HCT116 (cell line): ENCODE measurements around the gene GABRR2. TPM values are rescaled to one million over a fixed set of nuclear protein-coding genes. Genes with fewer than 3 reads are reported as not detected.

ENCODE experiments used
- ATAC-seq: fragments of 200-7000 bp; cut with Tn5 transposase; 2 replicates; pipeline ENCODE4 v1.9.1; 2020; ENCODE audit warnings: mild to moderate bottlenecking, moderate library complexity
- BruUV-seq: library from RNA; stranded (reverse); fragments of 400-500 nt; replicated peaks from 2 replicates; lab custom pipeline; 2021; lab: Mats Ljungman, UMichigan
- CTCF ChIA-PET: fragments of 300-600 bp; sonication (Branson Sonifier 250); formaldehyde crosslinking; loops from one replicate; lab custom pipeline; 2021; ENCODE audit warnings: antibody characterized with exemption; lab: Charles Lee
- POLR2A ChIA-PET: fragments of 300-600, 350-600 bp; sonication (Branson Sonifier 250); formaldehyde crosslinking; loops from one replicate; lab custom pipeline; 2021; ENCODE audit warnings: antibody characterized with exemption; lab: Charles Lee
- RAD21 ChIA-PET, 2 experiments: fragments of 300-600 bp; sonication (Branson Sonifier 250); formaldehyde crosslinking; loops; one replicate each; lab custom pipeline; 2023; ENCODE audit warnings: low total read pairs in 2 of 2; ENCODE audit not compliant: uncharacterized antibody in 2 of 2, unreplicated experiment in 2 of 2, low non-redundant PET in 1 of 2; lab: Charles Lee
- DNase-seq: peaks from one replicate; pipeline ENCODE4 v3.0.0-alpha.2; 2010; ENCODE audit warnings: low read depth, low spot score
- H2AFZ ChIP-seq: fragments of 200-600 bp; shearing (Covaris generic), sonication (generic); 2 replicates; pipeline ENCODE4 v1.6.1; 2017; ENCODE audit warnings: low read depth, mixed run types, mixed read lengths, antibody characterized with exemption, low read length; ENCODE audit not compliant: poor library complexity, severe bottlenecking
- H3K27ac ChIP-seq: 2 replicates; pipeline ENCODE4 v1.5.1; 2012; ENCODE audit warnings: low read depth, low read length
- H3K27me3 ChIP-seq: fragments of 200-600 bp; sonication (generic); 2 replicates; pipeline ENCODE4 v1.6.1; 2016; ENCODE audit warnings: mixed run types, low read length, mixed read lengths; ENCODE audit not compliant: insufficient read depth
- H3K36me3 ChIP-seq, 2 experiments: fragments of 200-500 bp in 1 of 2; fragments of 200-600 bp in 1 of 2; sonication (Bioruptor generic) in 1 of 2; sonication (generic) in 1 of 2; 2 replicates each; pipeline versions ENCODE4 v1.5.1 to v1.6.1; 2014 to 2016; ENCODE audit warnings: low read length in 2 of 2, inconsistent platforms in 1 of 2, mixed read lengths in 1 of 2, mixed run types in 1 of 2; ENCODE audit not compliant: insufficient read depth in 2 of 2, control insufficient read depth in 1 of 2
- H3K4me1 ChIP-seq, 2 experiments: fragments of 200-600 bp in 1 of 2; sonication (generic) in 1 of 2; 2 replicates each; pipeline versions ENCODE4 v1.5.1 to v1.6.1; 2012 to 2017; ENCODE audit warnings: low read length in 2 of 2, inconsistent platforms in 1 of 2, mild to moderate bottlenecking in 1 of 2, mixed read lengths in 1 of 2, mixed run types in 1 of 2, moderate library complexity in 1 of 2; ENCODE audit not compliant: insufficient read depth in 2 of 2, control insufficient read depth in 1 of 2
- H3K4me2 ChIP-seq: fragments of 200-600 bp; sonication (generic); 2 replicates; pipeline ENCODE4 v1.6.1; 2017; ENCODE audit warnings: mixed run types, low read length, mixed read lengths
- H3K4me3 ChIP-seq, 2 experiments: fragments of 200-600 bp in 1 of 2; sonication (generic) in 1 of 2; replicated peaks in 1 of 2; 2 replicates each; pipeline ENCODE4 v1.5.1; 2011 to 2016; ENCODE audit warnings: low read length in 2 of 2, control low read depth in 1 of 2, low read depth in 1 of 2, mild to moderate bottlenecking in 1 of 2, mixed read lengths in 1 of 2, mixed run types in 1 of 2
- H3K79me2 ChIP-seq: fragments of 200-600 bp; sonication (generic); 2 replicates; pipeline ENCODE4 v1.6.1; 2017; ENCODE audit warnings: mild to moderate bottlenecking, mixed run types, low read length, moderate library complexity, mixed read lengths; ENCODE audit not compliant: insufficient read depth
- H3K9ac ChIP-seq: fragments of 200-600 bp; sonication (generic); 2 replicates; pipeline ENCODE4 v1.6.1; 2016; ENCODE audit warnings: low read length, mixed read lengths
- H3K9me2 ChIP-seq: fragments of 200-600 bp; sonication (generic), shearing (Covaris generic); 2 replicates; pipeline ENCODE4 v1.6.1; 2017; ENCODE audit warnings: mixed run types, mild to moderate bottlenecking, moderate library complexity; ENCODE audit not compliant: insufficient read depth
- H3K9me3 ChIP-seq, 2 experiments: fragments of 200-500 bp in 1 of 2; fragments of 200-600 bp in 1 of 2; sonication (Bioruptor generic) in 1 of 2; sonication (generic) in 1 of 2; 2 replicates each; pipeline ENCODE4 v1.6.1; 2014 to 2017; ENCODE audit warnings: low read length in 2 of 2, mixed read lengths in 2 of 2, inconsistent platforms in 1 of 2, low read depth in 1 of 2, mild to moderate bottlenecking in 1 of 2, mixed run types in 1 of 2, moderate library complexity in 1 of 2; ENCODE audit not compliant: control insufficient read depth in 1 of 2, insufficient read depth in 1 of 2
- H4K20me1 ChIP-seq: fragments of 200-600 bp; sonication (generic), shearing (Covaris generic); 2 replicates; pipeline ENCODE4 v1.6.1; 2017; ENCODE audit warnings: mixed run types, mild to moderate bottlenecking, moderate library complexity; ENCODE audit not compliant: insufficient read depth
- ATF3 ChIP-seq: IDR thresholded peaks from 2 replicates; pipeline ENCODE4 v1.6.1; 2012
- CBX3 ChIP-seq: IDR thresholded peaks from 2 replicates; pipeline ENCODE4 v1.6.1; 2012; ENCODE audit warnings: low read depth
- EGR1 ChIP-seq: IDR thresholded peaks from 2 replicates; pipeline ENCODE4 v1.6.1; 2012; ENCODE audit warnings: low read depth
- FOSL1 ChIP-seq: IDR thresholded peaks from 2 replicates; pipeline ENCODE4 v1.6.1; 2012; ENCODE audit warnings: low read depth
- JUND ChIP-seq: IDR thresholded peaks from 2 replicates; pipeline ENCODE4 v1.6.1; 2012
- POLR2A ChIP-seq: IDR thresholded peaks from 2 replicates; pipeline ENCODE4 v1.7.0; 2011; ENCODE audit warnings: borderline replicate concordance; ENCODE audit not compliant: insufficient read depth, insufficient read length; ENCODE audit errors: extremely low read depth
- POLR2AphosphoS5 ChIP-seq: IDR thresholded peaks from 2 replicates; pipeline ENCODE4 v1.6.1; 2011; ENCODE audit warnings: mild to moderate bottlenecking, low read depth, low read length, moderate library complexity
- SIN3A ChIP-seq: IDR thresholded peaks from 2 replicates; pipeline ENCODE4 v1.6.1; 2012; ENCODE audit warnings: low read depth
- SP1 ChIP-seq: IDR thresholded peaks from 2 replicates; pipeline ENCODE4 v1.6.1; 2012; ENCODE audit warnings: low read depth
- SRF ChIP-seq: IDR thresholded peaks from 2 replicates; pipeline ENCODE4 v1.6.1; 2012; ENCODE audit warnings: low read depth
- YY1 ChIP-seq: IDR thresholded peaks from 2 replicates; pipeline ENCODE4 v1.6.1; 2011; ENCODE audit warnings: low read length, low read depth, moderate library complexity, mild to moderate bottlenecking; ENCODE audit not compliant: insufficient replicate concordance; ENCODE audit errors: extremely low read depth
- ZFX ChIP-seq: fragments of 450-650 bp; IDR thresholded peaks from 2 replicates; pipeline ENCODE4 v1.6.1; 2017
- intact Hi-C: fragments of 100-400 bp; cut with micrococcal nuclease; formaldehyde crosslinking; loops from 2 replicates; pipeline ENCODE4 v1.10.0; 2022
- total RNA-seq: library from RNA; stranded (reverse); gene quantifications from one replicate; pipeline ENCODE4 v1.2.1, GENCODE V29; 2021; ENCODE audit not compliant: unreplicated experiment
- TF ChIP-seq, protein P1 (sequence below), 3 experiments: fragments of 200-600 bp in 1 of 3; sonication (generic) in 1 of 3; IDR thresholded peaks in 2 of 3; conservative IDR thresholded peaks in 1 of 3; 2 replicates each; pipeline ENCODE4 v1.5.1; 2012 to 2017; ENCODE audit warnings: low read depth in 2 of 3, low read length in 2 of 3, antibody characterized with exemption in 1 of 3, borderline replicate concordance in 1 of 3, control low read depth in 1 of 3, mild to moderate bottlenecking in 1 of 3, mixed read lengths in 1 of 3, mixed run types in 1 of 3, moderate library complexity in 1 of 3; ENCODE audit not compliant: insufficient read depth in 1 of 3
- TF ChIP-seq, protein P2 (sequence below): IDR thresholded peaks from 2 replicates; pipeline ENCODE4 v1.6.1; 2012

Gene GABRR2
- total RNA-seq, 1 experiment from 2014 or later: 0.57 TPM

DNA sequence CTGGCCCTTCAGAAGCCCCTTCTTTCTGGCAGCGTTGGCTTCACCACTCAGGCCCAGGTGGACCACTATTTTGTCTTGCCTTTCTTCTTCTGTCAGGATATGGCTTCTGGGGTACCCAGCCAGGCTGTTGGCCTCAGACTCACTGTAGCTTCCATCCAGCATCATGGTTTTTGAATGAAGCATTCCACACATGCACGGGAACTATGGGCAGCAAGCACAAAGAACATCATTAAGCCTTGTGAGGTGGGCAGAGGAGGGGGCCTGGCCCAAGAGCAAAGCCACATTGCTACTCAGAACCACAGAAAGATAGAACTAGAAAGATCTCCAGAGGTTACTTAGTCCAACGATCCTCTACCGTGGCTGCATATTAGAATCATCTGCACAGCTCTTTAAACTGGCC lies 57.3 kb downstream of the GABRR2 start:
- TF ChIP-seq EGR1: no peak
- no peak for TF ChIP-seq ATF3
- no peak for TF ChIP-seq JUND
- no peak for TF ChIP-seq CBX3
- TF ChIP-seq, protein P1, sequence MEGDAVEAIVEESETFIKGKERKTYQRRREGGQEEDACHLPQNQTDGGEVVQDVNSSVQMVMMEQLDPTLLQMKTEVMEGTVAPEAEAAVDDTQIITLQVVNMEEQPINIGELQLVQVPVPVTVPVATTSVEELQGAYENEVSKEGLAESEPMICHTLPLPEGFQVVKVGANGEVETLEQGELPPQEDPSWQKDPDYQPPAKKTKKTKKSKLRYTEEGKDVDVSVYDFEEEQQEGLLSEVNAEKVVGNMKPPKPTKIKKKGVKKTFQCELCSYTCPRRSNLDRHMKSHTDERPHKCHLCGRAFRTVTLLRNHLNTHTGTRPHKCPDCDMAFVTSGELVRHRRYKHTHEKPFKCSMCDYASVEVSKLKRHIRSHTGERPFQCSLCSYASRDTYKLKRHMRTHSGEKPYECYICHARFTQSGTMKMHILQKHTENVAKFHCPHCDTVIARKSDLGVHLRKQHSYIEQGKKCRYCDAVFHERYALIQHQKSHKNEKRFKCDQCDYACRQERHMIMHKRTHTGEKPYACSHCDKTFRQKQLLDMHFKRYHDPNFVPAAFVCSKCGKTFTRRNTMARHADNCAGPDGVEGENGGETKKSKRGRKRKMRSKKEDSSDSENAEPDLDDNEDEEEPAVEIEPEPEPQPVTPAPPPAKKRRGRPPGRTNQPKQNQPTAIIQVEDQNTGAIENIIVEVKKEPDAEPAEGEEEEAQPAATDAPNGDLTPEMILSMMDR (IDR thresholded peaks at IDR 0.05 in 2 of 3, conservative IDR thresholded peaks at IDR 0.05 in 1 of 3; ENCODE audit: borderline replicate concordance in 1 of 3, insufficient read depth in 1 of 3, low read depth in 2 of 3, low read length in 2 of 3): no peak
- TF ChIP-seq SP1: no peak
- ChIA-PET POLR2A (no interaction called here), RAD21 (interaction anchor here in 1 of 2 experiments (0.6 kb wide), 1 partner anchor 105 kb away, joined by 3 read pairs; no protein-coding TSS in a partner anchor), CTCF (no interaction called here)
- Histone ChIP-seq H3K4me1 (no peaks in the 10 kb centered on the region), H3K9me3 (no peaks in the 10 kb centered on the region), H3K27ac (no peak overlapping the region), H3K4me2 (no peak overlapping the region), H3K79me2 (no peaks in the 10 kb centered on the region), H4K20me1 (no peaks in the 10 kb centered on the region), H3K27me3 (no peaks in the 10 kb centered on the region), H3K4me3 (no peak overlapping the region), H2AFZ (no peak overlapping the region), H3K9me2 (no peaks in the 10 kb centered on the region), H3K36me3 (no peaks in the 10 kb centered on the region), H3K9ac (no peak overlapping the region)
- BruUV-seq: no TSS peak
- ATAC-seq (no peak), DNase-seq (no peak)
- intact Hi-C loops: no loop called here

DNA sequence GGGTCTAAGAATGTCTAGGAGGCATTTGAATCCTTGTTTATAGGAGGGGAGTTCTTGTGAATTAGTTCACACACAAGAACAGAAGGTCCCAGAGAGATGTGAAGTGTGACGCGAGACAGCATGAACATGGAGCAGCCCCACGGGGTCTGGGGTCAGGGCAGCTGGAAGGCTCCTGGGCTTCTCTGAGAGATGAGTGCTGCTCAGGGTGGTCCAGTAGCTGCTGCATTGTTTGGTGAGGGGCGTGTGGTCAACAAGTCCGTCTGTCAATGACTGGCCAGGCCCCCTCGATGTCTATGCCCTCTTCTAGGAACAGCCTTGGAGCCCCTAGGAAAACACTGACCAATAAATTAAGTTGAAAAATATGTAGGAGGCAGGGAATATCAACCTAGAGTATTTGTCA lies 57.8 kb downstream of the GABRR2 start:
- no peak overlapping the region for H3K4me3 ChIP-seq
- no peak overlapping the region for H3K27ac ChIP-seq
- intact Hi-C loops: no loop called here
- no peaks in the 10 kb centered on the region for H4K20me1 ChIP-seq
- no TSS peak for BruUV-seq
- H3K9ac ChIP-seq: no peak overlapping the region
- H3K4me2 ChIP-seq: no peak overlapping the region
- no peaks in the 10 kb centered on the region for H3K27me3 ChIP-seq
- no peaks in the 10 kb centered on the region for H3K9me3 ChIP-seq
- H3K36me3 ChIP-seq: no peaks in the 10 kb centered on the region
- no peaks in the 10 kb centered on the region for H3K4me1 ChIP-seq
- H2AFZ ChIP-seq: no peak overlapping the region
- no peaks in the 10 kb centered on the region for H3K9me2 ChIP-seq
- ChIA-PET RAD21 (no interaction called here), CTCF (no interaction called here), POLR2A (no interaction called here)
- no peaks in the 10 kb centered on the region for H3K79me2 ChIP-seq
- DNase-seq (no peak), ATAC-seq (no peak)
- TF ChIP-seq YY1 (no peak), JUND (no peak), POLR2A (no peak), SIN3A (no peak), FOSL1 (no peak), SRF (no peak), POLR2AphosphoS5 (no peak), EGR1 (no peak), SP1 (no peak), ZFX (no peak)
- TF ChIP-seq, protein P2, sequence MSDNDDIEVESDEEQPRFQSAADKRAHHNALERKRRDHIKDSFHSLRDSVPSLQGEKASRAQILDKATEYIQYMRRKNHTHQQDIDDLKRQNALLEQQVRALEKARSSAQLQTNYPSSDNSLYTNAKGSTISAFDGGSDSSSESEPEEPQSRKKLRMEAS: no peak
- TF ChIP-seq, protein P1 (IDR thresholded peaks at IDR 0.05 in 2 of 3, conservative IDR thresholded peaks at IDR 0.05 in 1 of 3; ENCODE audit: borderline replicate concordance in 1 of 3, insufficient read depth in 1 of 3, low read depth in 2 of 3, low read length in 2 of 3): no peak
